ENCODE results near the gene POLR1C.

- no peak for TF ChIP-seq CTCF (IDR thresholded peaks at IDR 0.05)
- no peak for TF ChIP-seq EP300 (IDR thresholded peaks at IDR 0.05)
- TF ChIP-seq POLR2AphosphoS5 (IDR thresholded peaks at IDR 0.05): no peak
- TF ChIP-seq POLR2A (IDR thresholded peaks at IDR 0.05): no peak
These were observed 16.0 kb upstream of the POLR1C start for GRCh38 chr6:43500921-43501320.

Measured in gastroesophageal sphincter (tissue), 3 donors.